Stomach (tissue), 4 donors: ENCODE data around the gene HTR7.

Experiments
- EP300 ChIP-seq: sonication (generic); formaldehyde crosslinking; IDR thresholded peaks from one replicate; pipeline ENCODE4 v1.6.1; 2017; ENCODE audit warnings: antibody characterized with exemption
- POLR2A ChIP-seq, 4 donors: fragments of 450-650 bp; IDR thresholded peaks; one replicate each; pipeline ENCODE4 v1.6.1; 2016; ENCODE audit warnings: antibody characterized with exemption in 4 of 4, control low read depth in 2 of 4, mild to moderate bottlenecking in 1 of 4, moderate library complexity in 1 of 4
- TF ChIP-seq, protein P1 (sequence below), 7 experiments: fragments of 450-650 bp in 4 of 7; fragments of 200-600 bp in 3 of 7; sonication (generic) in 3 of 7; IDR thresholded peaks; one replicate each; pipeline ENCODE4 v1.5.1; 2016 to 2019; ENCODE audit warnings: antibody characterized with exemption in 7 of 7, control low read depth in 2 of 7, mild to moderate bottlenecking in 1 of 7

DNA sequence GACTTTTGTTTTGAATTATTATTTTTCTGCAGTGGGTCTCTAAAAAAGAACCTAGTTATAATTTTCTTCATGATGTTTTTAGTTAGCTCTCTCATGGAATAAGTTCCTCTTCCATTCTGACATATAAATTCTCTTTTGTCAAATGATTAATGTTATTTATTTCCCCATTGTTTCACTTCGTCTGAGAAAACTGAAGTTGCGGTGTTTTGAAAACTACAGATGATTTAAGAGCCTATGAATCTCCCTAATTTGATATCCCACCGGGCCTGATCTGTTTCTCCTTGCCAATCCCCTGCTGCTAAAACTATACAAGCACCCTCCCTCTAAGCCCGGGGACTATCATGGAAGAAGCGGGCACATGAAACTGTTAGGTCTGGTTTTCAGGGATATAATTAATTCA, 41.4 kb downstream of the HTR7 start:
- TF ChIP-seq, protein P1, sequence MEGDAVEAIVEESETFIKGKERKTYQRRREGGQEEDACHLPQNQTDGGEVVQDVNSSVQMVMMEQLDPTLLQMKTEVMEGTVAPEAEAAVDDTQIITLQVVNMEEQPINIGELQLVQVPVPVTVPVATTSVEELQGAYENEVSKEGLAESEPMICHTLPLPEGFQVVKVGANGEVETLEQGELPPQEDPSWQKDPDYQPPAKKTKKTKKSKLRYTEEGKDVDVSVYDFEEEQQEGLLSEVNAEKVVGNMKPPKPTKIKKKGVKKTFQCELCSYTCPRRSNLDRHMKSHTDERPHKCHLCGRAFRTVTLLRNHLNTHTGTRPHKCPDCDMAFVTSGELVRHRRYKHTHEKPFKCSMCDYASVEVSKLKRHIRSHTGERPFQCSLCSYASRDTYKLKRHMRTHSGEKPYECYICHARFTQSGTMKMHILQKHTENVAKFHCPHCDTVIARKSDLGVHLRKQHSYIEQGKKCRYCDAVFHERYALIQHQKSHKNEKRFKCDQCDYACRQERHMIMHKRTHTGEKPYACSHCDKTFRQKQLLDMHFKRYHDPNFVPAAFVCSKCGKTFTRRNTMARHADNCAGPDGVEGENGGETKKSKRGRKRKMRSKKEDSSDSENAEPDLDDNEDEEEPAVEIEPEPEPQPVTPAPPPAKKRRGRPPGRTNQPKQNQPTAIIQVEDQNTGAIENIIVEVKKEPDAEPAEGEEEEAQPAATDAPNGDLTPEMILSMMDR (IDR thresholded peaks at IDR 0.05): no peak
- TF ChIP-seq POLR2A (IDR thresholded peaks at IDR 0.05): no peak
- TF ChIP-seq EP300: no peak
